Activated T-cell treated with anti-CD3 and anti-CD28 coated beads for 48 hours (primary cell): ENCODE results near the gene CSTPP1.

ENCODE experiments used
- DNase-seq: peaks from one replicate; pipeline ENCODE4 v3.0.0-alpha.2; 2020; ENCODE audit warnings: low read depth

CSTPP1 gene

GRCh38 chr11:47136327-47136726 lies 199.8 kb downstream of the CSTPP1 start:
- DNase-seq: no peak

DNA sequence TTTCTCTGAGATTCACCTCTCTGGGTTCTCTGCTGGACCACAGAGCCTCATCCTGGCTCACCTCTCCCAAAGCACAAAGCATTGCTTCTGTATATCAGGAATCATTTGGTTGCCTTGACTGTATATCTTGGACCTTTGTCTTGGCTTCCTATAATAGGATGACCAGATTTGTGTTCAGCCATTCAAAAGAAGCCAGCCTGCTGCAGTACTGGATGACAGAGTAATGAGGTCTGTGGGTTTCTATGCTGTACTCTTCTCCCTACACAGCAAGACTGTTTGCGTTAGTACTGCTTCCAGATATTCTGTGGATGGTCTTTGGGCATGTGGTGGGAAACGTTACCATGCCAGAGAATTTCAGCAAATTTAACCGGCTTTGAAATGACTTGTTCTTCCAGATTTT lies 200.4 kb downstream of the CSTPP1 start:
- DNase-seq: no peak

DNA sequence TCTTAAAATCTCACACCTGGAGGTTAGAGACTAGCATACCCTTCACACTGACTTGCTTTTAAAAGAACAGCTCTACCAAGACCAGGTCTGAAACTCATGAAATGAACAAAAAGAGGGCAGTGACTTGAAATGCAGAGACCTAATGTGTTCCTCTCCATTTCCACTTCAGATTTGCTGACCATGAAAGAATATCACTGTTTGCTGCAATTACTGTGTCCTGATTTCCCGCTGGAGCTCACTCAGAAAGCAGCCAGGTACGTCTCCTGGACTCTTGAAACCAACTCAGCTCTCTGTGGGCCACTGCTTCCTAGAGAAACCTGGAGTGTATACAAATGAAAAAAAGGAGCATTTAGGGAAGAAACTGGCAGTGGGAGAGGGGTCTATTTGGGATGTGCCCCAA lies 200.9 kb downstream of the CSTPP1 start:
- DNase-seq: no peak

- no peak for DNase-seq
These were observed 203.3 kb downstream of the CSTPP1 start for GRCh38 chr11:47139878-47140277.

DNA sequence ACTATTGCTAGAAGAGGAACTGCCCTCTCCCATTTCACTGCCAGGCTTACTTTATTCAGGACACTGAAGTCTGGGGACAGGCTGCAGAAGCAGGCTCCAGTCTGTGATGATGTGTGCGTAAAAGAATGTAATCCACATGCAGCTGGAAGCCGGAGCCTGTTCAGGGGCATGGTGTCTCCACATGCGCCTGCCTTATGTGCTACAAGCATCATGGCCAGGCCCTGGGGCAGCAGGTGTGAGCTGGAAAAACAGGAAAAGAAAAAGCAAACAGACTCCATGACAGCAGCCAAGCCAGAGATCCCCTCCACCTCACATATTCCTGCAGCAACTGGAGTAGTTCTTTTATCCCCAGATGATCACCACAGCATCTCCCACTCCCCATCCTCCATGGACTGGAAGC lies 206.8 kb downstream of the CSTPP1 start:
- DNase-seq: no peak

- no peak for DNase-seq
These were observed 208.0 kb downstream of the CSTPP1 start for GRCh38 chr11:47144541-47144940.

DNA sequence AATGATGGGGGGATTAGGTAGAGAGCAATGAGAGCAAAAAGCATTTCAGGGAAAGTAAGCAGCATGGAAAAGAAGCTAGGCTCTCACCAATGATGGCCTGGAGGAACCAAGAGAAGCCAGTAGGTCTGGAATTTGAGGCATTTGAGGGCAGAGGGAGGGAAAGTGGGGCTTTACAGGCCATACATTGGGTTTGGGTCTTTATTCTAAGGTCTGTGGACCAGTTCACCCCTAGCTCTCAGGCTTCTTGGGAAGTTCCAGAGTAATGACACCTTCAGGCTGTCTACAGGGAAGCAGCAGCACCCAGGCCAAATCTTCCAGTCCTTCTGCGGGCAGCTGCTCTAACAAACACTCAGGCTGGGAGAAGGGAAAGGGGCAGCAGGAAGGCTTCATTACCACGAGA lies 210.7 kb downstream of the CSTPP1 start:
- DNase-seq: no peak

- DNase-seq: no peak
These were observed 211.1 kb downstream of the CSTPP1 start for GRCh38 chr11:47147681-47148080.

DNA sequence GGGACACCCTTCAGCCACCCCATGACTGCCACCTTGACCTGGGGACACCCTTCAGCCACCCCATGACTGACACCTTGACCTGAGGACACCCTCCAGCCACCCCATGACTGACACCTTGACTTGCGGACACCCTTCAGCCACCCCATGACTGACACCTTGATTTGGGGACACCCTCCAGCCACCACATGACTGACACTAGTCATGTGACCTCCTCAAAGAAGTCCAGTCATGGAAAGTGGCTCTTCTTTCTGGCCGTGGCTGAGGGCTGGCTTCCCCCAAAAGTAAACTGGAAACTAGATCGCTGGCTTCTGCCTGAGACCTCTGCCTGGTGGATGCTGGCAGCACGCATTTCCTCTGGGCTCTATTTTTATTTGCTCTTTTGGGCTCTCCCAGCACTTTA lies 211.7 kb downstream of the CSTPP1 start:
- DNase-seq: no peak

- no peak for DNase-seq
These were observed 212.5 kb downstream of the CSTPP1 start for GRCh38 chr11:47148903-47149531.

- DNase-seq: no peak
These were observed 213.2 kb downstream of the CSTPP1 start for GRCh38 chr11:47149782-47150181.

DNA sequence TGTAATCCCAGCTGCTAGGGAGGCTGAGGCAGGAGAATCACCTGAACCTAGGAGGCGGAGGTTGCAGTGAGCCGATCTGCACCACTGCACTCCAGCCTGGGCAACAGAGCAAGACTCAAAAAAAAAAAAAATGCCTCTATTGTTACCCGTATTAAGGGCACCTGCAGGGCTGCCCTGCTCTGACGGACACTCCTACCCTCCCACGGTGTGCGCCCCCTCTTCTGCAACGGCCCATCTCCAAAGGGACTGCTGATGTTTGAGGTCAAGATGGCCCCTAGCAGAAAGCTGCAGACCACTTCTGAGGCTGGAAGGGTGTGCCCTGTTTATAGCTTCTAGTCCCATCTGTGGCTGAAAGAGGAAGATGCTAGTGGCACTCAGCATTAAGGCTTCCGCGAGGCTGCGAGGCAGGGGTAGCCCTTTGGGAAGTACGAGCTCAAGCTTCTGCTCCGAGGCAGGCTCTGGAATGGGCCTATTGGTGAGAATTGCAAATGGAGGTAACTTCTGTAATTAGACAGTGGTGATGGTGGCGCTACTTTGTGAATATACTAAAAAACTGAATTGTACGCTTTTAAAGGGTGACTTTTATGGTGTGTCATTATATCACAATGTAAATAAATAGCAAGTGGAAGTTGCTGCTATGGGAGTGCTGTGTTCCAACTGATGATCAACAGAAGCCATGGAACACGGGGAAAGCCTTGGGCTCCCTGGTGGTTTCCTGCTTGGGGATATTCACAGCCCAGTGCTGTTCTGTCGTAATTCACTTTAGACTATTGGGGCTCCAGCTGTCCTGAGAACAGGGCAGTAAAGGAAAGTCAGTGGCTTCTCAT lies 215.8 kb downstream of the CSTPP1 start:
- no peak for DNase-seq

DNA sequence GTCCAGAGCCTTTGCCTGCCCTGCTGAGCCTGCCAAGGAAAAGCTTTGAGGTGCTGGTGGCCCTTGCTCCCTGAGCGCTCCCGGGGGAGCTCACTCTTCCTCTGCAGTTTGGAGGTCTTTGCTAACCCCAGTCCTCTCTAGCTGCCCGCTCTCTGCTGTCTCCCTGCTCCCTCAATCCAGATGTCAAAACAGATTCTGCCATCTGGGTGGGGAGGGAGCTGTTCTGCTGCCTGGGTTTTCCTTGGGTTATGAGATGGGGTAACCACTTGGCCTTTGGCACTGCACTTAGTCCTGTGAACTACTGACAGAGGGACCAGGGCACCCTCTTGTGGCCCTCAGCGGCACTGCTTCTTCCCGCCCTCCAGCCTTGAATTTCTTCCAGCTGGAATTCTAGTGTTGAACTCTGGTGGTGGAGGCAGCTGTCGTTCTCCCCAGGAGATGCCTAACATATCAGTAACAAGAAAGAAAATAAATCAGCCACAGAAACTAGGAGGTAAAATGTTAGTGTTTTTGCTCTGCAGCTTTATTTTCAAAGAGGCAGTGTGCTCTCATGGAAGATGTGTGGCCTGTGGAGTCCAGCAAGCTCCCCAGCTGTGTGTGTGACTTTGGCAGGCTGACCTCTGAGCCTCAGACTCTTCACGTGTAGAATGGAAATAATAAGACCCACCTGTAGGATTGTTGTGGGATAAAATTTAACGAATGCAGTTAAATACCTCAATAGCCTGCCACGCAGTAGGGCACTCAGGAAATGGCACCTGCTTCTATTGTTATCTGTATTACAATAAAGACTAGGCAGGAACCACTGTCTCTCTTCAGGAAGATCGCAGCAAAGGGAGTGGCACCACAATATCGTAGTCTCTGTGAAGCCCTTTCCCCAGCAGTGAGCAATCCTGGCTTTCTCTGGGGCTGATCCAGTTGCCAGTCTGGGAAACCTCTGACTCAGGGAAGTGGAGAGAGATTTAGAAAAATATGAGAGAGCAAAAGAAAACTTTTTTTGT lies 216.7 kb downstream of the CSTPP1 start:
- peak; percentile 44 for DNase-seq

GRCh38 chr11:47154616-47155570 lies 218.3 kb downstream of the CSTPP1 start:
- no peak for DNase-seq

GRCh38 chr11:47155879-47156278 lies 219.3 kb downstream of the CSTPP1 start:
- no peak for DNase-seq

GRCh38 chr11:47156333-47156732 lies 219.8 kb downstream of the CSTPP1 start:
- DNase-seq: no peak

- DNase-seq: no peak
These were observed 220.4 kb downstream of the CSTPP1 start for GRCh38 chr11:47156951-47157350.

DNA sequence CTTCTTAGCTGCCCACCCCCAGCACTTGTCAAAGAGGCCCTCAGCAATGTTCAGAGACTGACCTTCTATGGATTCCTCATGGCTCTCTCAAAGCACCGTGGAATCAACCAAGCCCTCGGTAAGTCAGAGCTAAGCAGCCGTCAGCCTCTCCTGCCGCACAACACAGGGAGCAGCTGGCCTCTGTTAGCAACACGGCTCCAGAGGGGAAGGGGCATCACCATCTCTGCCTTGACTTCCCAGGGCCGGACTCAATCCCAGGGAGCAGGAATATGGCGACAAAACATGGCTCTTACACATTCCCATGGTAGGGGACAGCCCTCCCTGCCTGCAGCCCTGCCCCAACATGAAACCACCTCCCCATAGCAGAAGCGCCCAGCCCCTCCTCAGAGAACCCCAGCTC lies 221.2 kb downstream of the CSTPP1 start:
- no peak for DNase-seq

DNA sequence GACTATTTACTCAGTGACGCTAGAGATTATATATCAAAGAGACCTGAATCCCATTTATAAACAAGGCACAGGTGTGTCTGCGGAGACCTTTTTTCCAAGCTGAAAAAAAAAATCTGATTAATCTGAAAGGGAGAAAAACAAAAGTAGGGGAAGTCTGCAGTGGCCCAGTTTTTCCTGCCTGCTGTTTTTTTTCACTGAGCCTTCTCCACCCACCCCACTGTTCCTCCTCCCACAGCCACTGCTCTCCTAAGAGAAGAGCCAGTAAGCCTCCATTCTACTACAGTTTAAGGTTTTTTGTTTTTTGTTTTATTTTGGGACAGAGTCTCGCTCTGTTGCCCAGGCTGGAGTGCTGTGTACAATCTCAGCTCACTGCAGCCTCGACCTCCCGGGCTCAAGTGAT lies 221.7 kb downstream of the CSTPP1 start:
- no peak for DNase-seq

DNA sequence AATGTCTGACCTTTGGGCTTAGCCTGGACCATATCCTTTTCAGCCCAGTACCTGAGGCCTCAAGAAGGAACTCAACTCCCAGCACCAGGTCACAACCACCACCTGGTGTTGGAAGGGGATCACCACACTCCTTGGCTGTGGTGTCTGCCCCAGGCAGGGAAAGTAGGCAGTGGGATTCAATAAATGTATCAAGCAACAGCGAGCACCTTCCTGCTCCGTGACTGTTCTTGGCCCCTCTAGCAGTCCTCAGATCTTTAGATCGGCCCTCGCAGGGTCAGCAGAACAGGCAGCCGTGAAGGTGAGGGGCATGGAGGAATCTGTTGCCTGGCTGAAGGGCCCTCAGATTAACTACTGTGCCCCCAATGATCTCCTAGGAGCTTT lies 224.2 kb downstream of the CSTPP1 start:
- DNase-seq: no peak

DNA sequence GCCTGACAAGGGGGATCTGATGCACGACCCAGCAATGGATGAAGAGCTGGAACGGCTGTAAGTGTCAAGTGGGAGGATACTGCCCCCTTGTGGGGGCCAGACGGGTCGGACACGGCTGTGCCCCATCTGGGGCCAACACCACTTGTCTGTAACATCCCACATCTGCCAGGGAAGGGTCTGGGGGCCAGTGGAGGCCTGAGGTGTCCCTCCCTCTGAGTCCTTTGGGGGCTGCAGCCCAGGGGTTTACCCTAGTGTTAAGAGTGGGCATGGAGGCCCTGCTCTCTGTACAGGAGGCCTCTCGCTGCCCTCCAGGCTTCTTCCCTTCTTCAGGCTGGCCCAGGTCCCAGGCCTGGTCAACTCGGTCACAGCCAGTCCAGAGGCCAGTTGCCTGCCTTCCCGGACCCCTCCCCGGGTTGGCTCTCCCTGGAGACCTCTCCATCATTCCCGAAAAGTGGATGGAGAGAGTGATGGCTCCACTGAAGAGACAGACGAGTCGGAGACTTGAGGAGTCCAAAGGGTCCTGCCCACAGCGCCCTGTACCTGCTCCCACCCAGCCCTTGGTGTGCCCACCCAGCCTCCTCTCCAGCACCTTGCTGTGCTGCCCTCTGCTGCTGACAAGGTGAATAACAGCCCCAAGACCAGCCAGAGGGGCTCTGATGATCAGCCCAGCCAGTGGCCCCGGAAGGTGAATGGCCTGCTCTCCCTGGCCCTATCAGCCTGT lies 224.7 kb downstream of the CSTPP1 start:
- DNase-seq: peak; percentile 59
